Right kidney (tissue), 9 donors: Measurements from ENCODE around the gene ANKRD10.
"Not testable (repeated sequence)": the region's sequence is repeated elsewhere in the genome, so short reads cannot be mapped to it uniquely, and the experiment has no call there.

Experiments
- DNase-seq: peaks from one replicate; pipeline ENCODE4 v3.0.0-alpha.2; 2016
- long read RNA-seq, 8 donors: transcript quantifications; one replicate each; lab custom pipeline, GENCODE V29; 2026

Gene ANKRD10
- long read RNA-seq, donor 1, transcript ANKRD10-207 (2 exons, 446 nt): major isoform, 6 of 51 reads
- long read RNA-seq, donor 1, partial matches to known transcripts: 38 of 51 reads
- long read RNA-seq, donor 1, other reads (novel, unspliced or antisense): 0 of 51 reads
- long read RNA-seq, donor 2, transcript ANKRD10-201 (6 exons, 2,495 nt): major isoform, 5 of 12 reads
- long read RNA-seq, donor 2, partial matches to known transcripts: 6 of 12 reads
- long read RNA-seq, donor 2, other reads (novel, unspliced or antisense): 0 of 12 reads
- long read RNA-seq, donor 3, transcript ANKRD10-211 (2 exons, 704 nt): major isoform, 5 of 44 reads
- long read RNA-seq, donor 3, partial matches to known transcripts: 32 of 44 reads
- long read RNA-seq, donor 3, other reads (novel, unspliced or antisense): 0 of 44 reads
- long read RNA-seq, donor 4, transcript ANKRD10-211 (2 exons, 704 nt): major isoform, 14 of 91 reads
- long read RNA-seq, donor 4, transcript ANKRD10-201 (6 exons, 2,495 nt): minor isoform, 8 of 91 reads
- long read RNA-seq, donor 4, partial matches to known transcripts: 66 of 91 reads
- long read RNA-seq, donor 4, other reads (novel, unspliced or antisense): 0 of 91 reads
- long read RNA-seq, donor 5, partial matches to known transcripts: 42 of 54 reads
- long read RNA-seq, donor 5, other reads (novel, unspliced or antisense): 0 of 54 reads
- long read RNA-seq, donor 6, partial matches to known transcripts: 40 of 49 reads
- long read RNA-seq, donor 6, other reads (novel, unspliced or antisense): 0 of 49 reads
- long read RNA-seq, donor 7, transcript ANKRD10-207 (2 exons, 446 nt): minor isoform, 7 of 88 reads
- long read RNA-seq, donor 7, transcript ANKRD10-201 (6 exons, 2,495 nt): major isoform, 8 of 88 reads
- long read RNA-seq, donor 7, transcript ANKRD10-211 (2 exons, 704 nt): minor isoform, 6 of 88 reads
- long read RNA-seq, donor 7, partial matches to known transcripts: 65 of 88 reads
- long read RNA-seq, donor 7, other reads (novel, unspliced or antisense): 0 of 88 reads
- long read RNA-seq, donor 8, transcript ANKRD10-207 (2 exons, 446 nt): minor isoform, 5 of 58 reads
- long read RNA-seq, donor 8, transcript ANKRD10-211 (2 exons, 704 nt): major isoform, 7 of 58 reads
- long read RNA-seq, donor 8, partial matches to known transcripts: 41 of 58 reads
- long read RNA-seq, donor 8, other reads (novel, unspliced or antisense): 0 of 58 reads

GRCh38 chr13:110915057-110915873, at the start of gene ANKRD10:
ANKRD10 (minus strand) TSS chr13:110915069; CDS start chr13:110914934, 135 bp downstream.
- peak; percentile 93 for DNase-seq

- DNase-seq: no peak
These were observed 49.6 kb upstream of the ANKRD10 start for GRCh38 chr13:110964229-110965037.

GRCh38 chr13:110963554-110963970, 48.7 kb upstream of the ANKRD10 start:
- DNase-seq: no peak

GRCh38 chr13:110961959-110962358, 47.1 kb upstream of the ANKRD10 start:
- no peak for DNase-seq

- no peak for DNase-seq
These were observed 45.3 kb upstream of the ANKRD10 start for GRCh38 chr13:110960204-110960603.

GRCh38 chr13:110957931-110958330, 43.1 kb upstream of the ANKRD10 start:
- DNase-seq: no peak

- DNase-seq: no peak
These were observed 42.5 kb upstream of the ANKRD10 start for GRCh38 chr13:110957181-110957884.

- DNase-seq: not testable (repeated sequence)
These were observed 41.3 kb upstream of the ANKRD10 start for GRCh38 chr13:110956216-110956615.

- not testable (repeated sequence) for DNase-seq
These were observed 40.7 kb upstream of the ANKRD10 start for GRCh38 chr13:110955608-110956007.

GRCh38 chr13:110955072-110955503, 40.2 kb upstream of the ANKRD10 start:
- not testable (repeated sequence) for DNase-seq

GRCh38 chr13:110954533-110954920, 39.7 kb upstream of the ANKRD10 start:
- DNase-seq: not testable (repeated sequence)

GRCh38 chr13:110953833-110954532, 39.1 kb upstream of the ANKRD10 start:
- no peak for DNase-seq

GRCh38 chr13:110953416-110953815, 38.5 kb upstream of the ANKRD10 start:
- DNase-seq: no peak

GRCh38 chr13:110952135-110952534, 37.3 kb upstream of the ANKRD10 start:
- DNase-seq: not testable (repeated sequence)

GRCh38 chr13:110950819-110951570, 36.1 kb upstream of the ANKRD10 start:
- no peak for DNase-seq

GRCh38 chr13:110950356-110950755, 35.5 kb upstream of the ANKRD10 start:
- DNase-seq: no peak

- no peak for DNase-seq
These were observed 34.8 kb upstream of the ANKRD10 start for GRCh38 chr13:110949628-110950027.

GRCh38 chr13:110949116-110949515, 34.2 kb upstream of the ANKRD10 start:
- DNase-seq: no peak
